B cell (primary cell): ENCODE results near the gene DNAJA1. TPM values are rescaled to one million over a fixed set of nuclear protein-coding genes. Genes with fewer than 3 reads are reported as not detected.
A peak's percentile ranks its signal among the peaks of the same experiment; 100 is the strongest.

Source experiments
- ATAC-seq: fragments of 200-7000 bp; cut with Tn5 transposase; one replicate; pipeline ENCODE4 v1.10.0; 2021; ENCODE audit warnings: low read depth, mild to moderate bottlenecking, moderate number of reproducible peaks, moderate library complexity
- CTCF ChIA-PET: fragments of 350-600 bp; sonication (Branson Sonifier 250); formaldehyde crosslinking; loops from one replicate; lab custom pipeline; 2021; ENCODE audit warnings: antibody characterized with exemption, inconsistent platforms; lab: Charles Lee
- POLR2A ChIA-PET: fragments of 350-600 bp; sonication (Branson Sonifier 250); formaldehyde crosslinking; loops from one replicate; lab custom pipeline; 2021; ENCODE audit warnings: antibody characterized with exemption; lab: Charles Lee
- DNase-seq: peaks from one replicate; pipeline ENCODE4 v3.0.0; 2013
- H2AFZ ChIP-seq: 2 replicates; pipeline ENCODE4 v1.6.1; 2012; ENCODE audit warnings: mild to moderate bottlenecking, low read depth, low read length; ENCODE audit not compliant: insufficient read depth, poor library complexity, severe bottlenecking
- H3K27ac ChIP-seq, 2 donors: 1 replicate in 1 of 2; 2 replicates in 1 of 2; pipeline ENCODE4 v1.5.1; 2012 to 2013; ENCODE audit warnings: low read length in 2 of 2, mild to moderate bottlenecking in 2 of 2, moderate library complexity in 1 of 2
- H3K27me3 ChIP-seq, 4 experiments: fragments of 200-600 bp in 1 of 4; sonication (generic) in 1 of 4; replicated peaks in 1 of 4; 1 replicate in 2 of 4; 2 replicates in 2 of 4; pipeline versions ENCODE4 v1.6.1 to v1.7.0; 2013 to 2016; ENCODE audit warnings: low read length in 3 of 4, mild to moderate bottlenecking in 2 of 4, mixed read lengths in 1 of 4, moderate library complexity in 1 of 4; ENCODE audit not compliant: insufficient read depth in 4 of 4, control insufficient read depth in 3 of 4; ENCODE audit errors: control extremely low read depth in 1 of 4
- H3K36me3 ChIP-seq, 2 experiments: replicated peaks in 1 of 2; 1 replicate in 1 of 2; 2 replicates in 1 of 2; pipeline versions ENCODE4 v1.6.1 to v1.7.1; 2013; ENCODE audit warnings: low read length in 1 of 2; ENCODE audit not compliant: insufficient read depth in 2 of 2, control insufficient read depth in 1 of 2; ENCODE audit errors: control extremely low read depth in 1 of 2, extremely low read depth in 1 of 2
- H3K4me1 ChIP-seq, 2 donors: fragments of 200-600 bp in 1 of 2; sonication (generic) in 1 of 2; 1 replicate in 1 of 2; 2 replicates in 1 of 2; pipeline versions ENCODE4 v1.5.1 to v1.6.1; 2013 to 2017; ENCODE audit warnings: low read length in 2 of 2; ENCODE audit not compliant: control insufficient read depth in 2 of 2, insufficient read depth in 2 of 2
- H3K4me2 ChIP-seq: replicated peaks from 2 replicates; pipeline ENCODE3; 2012; ENCODE audit warnings: mild to moderate bottlenecking, low read depth, low read length; ENCODE audit not compliant: poor library complexity, severe bottlenecking
- H3K4me3 ChIP-seq, 5 experiments: fragments of 200-600 bp in 1 of 5; sonication (generic) in 1 of 5; 1 replicate in 3 of 5; 2 replicates in 2 of 5; pipeline versions ENCODE4 v1.5.1 to v1.7.0; 2011 to 2016; ENCODE audit warnings: low read length in 4 of 5, mild to moderate bottlenecking in 4 of 5, low read depth in 2 of 5, control low read depth in 1 of 5, moderate library complexity in 1 of 5; ENCODE audit not compliant: insufficient read depth in 1 of 5; ENCODE audit errors: control extremely low read depth in 1 of 5, extremely low read depth in 1 of 5
- H3K79me2 ChIP-seq: fragments of 200-600 bp; sonication (generic); one replicate; pipeline ENCODE4 v1.6.0; 2016; ENCODE audit warnings: low read length; ENCODE audit not compliant: control insufficient read depth, insufficient read depth
- H3K9ac ChIP-seq: fragments of 200-600 bp; sonication (generic); 2 replicates; pipeline ENCODE4 v1.6.1; 2017; ENCODE audit warnings: mild to moderate bottlenecking, low read length, moderate library complexity
- H3K9me3 ChIP-seq, 3 donors: one replicate each; pipeline versions ENCODE4 v1.6.1 to v1.7.1; 2013; ENCODE audit warnings: low read length in 2 of 3; ENCODE audit not compliant: control insufficient read depth in 2 of 3, insufficient read depth in 1 of 3; ENCODE audit errors: control extremely low read depth in 1 of 3
- H4K20me1 ChIP-seq: 2 replicates; pipeline ENCODE4 v1.6.0; 2012; ENCODE audit warnings: mild to moderate bottlenecking, low read length; ENCODE audit not compliant: insufficient read depth, control insufficient read depth, poor library complexity, severe bottlenecking
- H3K27ac Mint-ChIP-seq: one replicate; pipeline ENCODE4 v1.8.0; 2021; ENCODE audit warnings: mixed read lengths
- H3K27me3 Mint-ChIP-seq: one replicate; pipeline ENCODE4 v1.8.0; 2021; ENCODE audit warnings: mixed read lengths
- H3K4me1 Mint-ChIP-seq: one replicate; pipeline ENCODE4 v1.8.0; 2021; ENCODE audit warnings: mixed read lengths
- H3K4me3 Mint-ChIP-seq: one replicate; pipeline ENCODE4 v1.8.0; 2021; ENCODE audit warnings: mixed read lengths
- H3K9me3 Mint-ChIP-seq: one replicate; pipeline ENCODE4 v1.8.0; 2022; ENCODE audit warnings: mixed read lengths; ENCODE audit not compliant: insufficient read depth
- EZH2 ChIP-seq: IDR thresholded peaks from 2 replicates; pipeline ENCODE4 v1.6.1; 2012; ENCODE audit warnings: borderline replicate concordance, low read depth, mild to moderate bottlenecking, moderate library complexity, low read length; ENCODE audit not compliant: insufficient read depth, poor library complexity, severe bottlenecking
- WGBS: methylation state at CpG from one replicate; pipeline ENCODE4 v1.1.5; 2013; ENCODE audit warnings: missing lambda C conversion rate; ENCODE audit not compliant: insufficient coverage; 5-methylcytosine and 5-hydroxymethylcytosine counted together
- intact Hi-C: fragments of 100-400 bp; cut with micrococcal nuclease; formaldehyde crosslinking; loops from one replicate; pipeline ENCODE4 v1.10.0; 2022
- polyA plus RNA-seq: library from polyadenylated mRNA; depleted of rRNA; stranded (reverse); fragments of >200 nt; gene quantifications from 2 replicates; pipeline ENCODE4 v1.2.3, GENCODE V29; 2012
- total RNA-seq, 2 donors: library from RNA; stranded (reverse); fragments of 120-200 nt in 1 of 2; gene quantifications; 1 replicate in 1 of 2; 2 replicates in 1 of 2; pipeline versions ENCODE4 v1.2.3 to v1.2.4, GENCODE V29; 2013 to 2022
- TF ChIP-seq, protein P1 (sequence below): fragments of 200-600 bp; IDR thresholded peaks from one replicate; pipeline ENCODE4 v1.8.0; 2022; ENCODE audit warnings: antibody characterized with exemption, mild to moderate bottlenecking

The DNAJA1 gene
- total and polyA plus RNA-seq, 2 donors (not counting 1 experiment from before 2014, with no cell fraction given) = 68.6 to 104 TPM

GRCh38 chr9:33082128-33082527 is 57.1 kb downstream of the DNAJA1 start:
- H3K27me3 Mint-ChIP-seq = no peaks in the 10 kb centered on the region
- no peak for DNase-seq
- TF ChIP-seq EZH2 = no peak
- TF ChIP-seq, protein P1, sequence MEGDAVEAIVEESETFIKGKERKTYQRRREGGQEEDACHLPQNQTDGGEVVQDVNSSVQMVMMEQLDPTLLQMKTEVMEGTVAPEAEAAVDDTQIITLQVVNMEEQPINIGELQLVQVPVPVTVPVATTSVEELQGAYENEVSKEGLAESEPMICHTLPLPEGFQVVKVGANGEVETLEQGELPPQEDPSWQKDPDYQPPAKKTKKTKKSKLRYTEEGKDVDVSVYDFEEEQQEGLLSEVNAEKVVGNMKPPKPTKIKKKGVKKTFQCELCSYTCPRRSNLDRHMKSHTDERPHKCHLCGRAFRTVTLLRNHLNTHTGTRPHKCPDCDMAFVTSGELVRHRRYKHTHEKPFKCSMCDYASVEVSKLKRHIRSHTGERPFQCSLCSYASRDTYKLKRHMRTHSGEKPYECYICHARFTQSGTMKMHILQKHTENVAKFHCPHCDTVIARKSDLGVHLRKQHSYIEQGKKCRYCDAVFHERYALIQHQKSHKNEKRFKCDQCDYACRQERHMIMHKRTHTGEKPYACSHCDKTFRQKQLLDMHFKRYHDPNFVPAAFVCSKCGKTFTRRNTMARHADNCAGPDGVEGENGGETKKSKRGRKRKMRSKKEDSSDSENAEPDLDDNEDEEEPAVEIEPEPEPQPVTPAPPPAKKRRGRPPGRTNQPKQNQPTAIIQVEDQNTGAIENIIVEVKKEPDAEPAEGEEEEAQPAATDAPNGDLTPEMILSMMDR = no peak
- H3K9me3 ChIP-seq = peaks cover 0 to 5% (median 0%) of the 10 kb centered on the region in 3 donors
- peaks cover 19% of the 10 kb centered on the region for H3K79me2 ChIP-seq
- WGBS = 70% methylated on average over 5 of the region's 5 CpGs
- ATAC-seq = no peak
- H3K36me3 ChIP-seq = no peaks in the 10 kb centered on the region
- no peaks in the 10 kb centered on the region for H3K27me3 ChIP-seq
- peak overlapping the region; percentile 62 for H3K4me3 Mint-ChIP-seq
- peak overlapping the region; percentile 46 for H2AFZ ChIP-seq
- CTCF ChIA-PET = interaction anchor here (0.7 to 16.1 kb wide), 17 partner anchors 22 to 181 kb away, joined by 3 to 217 read pairs (median 4); partner anchors contain the start of gene B4GALT1
- H3K27ac ChIP-seq = peak overlapping the region; percentile 40 to 61
- no peaks in the 10 kb centered on the region for H3K9me3 Mint-ChIP-seq
- H4K20me1 ChIP-seq = no peaks in the 10 kb centered on the region
- H3K9ac ChIP-seq = no peak overlapping the region
- peak overlapping the region; percentile 63 for H3K4me2 ChIP-seq
- peaks cover 31 to 38% of the 10 kb centered on the region in 2 donors for H3K4me1 ChIP-seq
- peak overlapping the region; percentile 72 for H3K27ac Mint-ChIP-seq
- peak overlapping the region in 1 of 5 experiments; percentile 12 for H3K4me3 ChIP-seq
- POLR2A ChIA-PET = interaction anchor here (0.9 to 1.2 kb wide), 2 partner anchors 43 to 152 kb away, joined by 3 to 4 read pairs; no protein-coding TSS in a partner anchor
- peaks cover 40% of the 10 kb centered on the region for H3K4me1 Mint-ChIP-seq
- intact Hi-C loops = no loop called here
